GM21737 (cell line): ENCODE results near the gene OCRL.

Source experiments
- ATAC-seq: cut with Tn5 transposase; IDR thresholded peaks from one replicate; pipeline ENCODE4 v1.9.1; 2021; ENCODE audit warnings: mild to moderate bottlenecking, moderate library complexity; ENCODE audit not compliant: unreplicated experiment

OCRL gene

DNA sequence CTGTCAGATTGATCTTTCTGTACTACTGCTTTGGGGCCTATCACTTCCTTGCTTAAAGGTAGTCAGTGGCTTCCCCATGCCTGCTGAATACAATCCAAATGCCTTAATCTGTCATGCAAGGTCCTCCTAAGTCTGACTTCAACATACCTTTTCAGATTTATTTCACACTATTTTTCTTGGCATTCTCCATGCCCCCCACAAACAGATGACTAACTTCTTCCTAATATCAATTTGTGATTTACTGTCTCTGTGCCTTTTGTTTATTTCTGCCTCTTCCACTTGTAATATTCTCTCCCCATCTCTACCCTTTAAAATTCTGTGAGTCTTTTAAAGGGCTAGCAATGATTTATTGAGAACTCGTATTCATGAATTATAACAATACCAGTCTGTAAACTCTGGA is 41.8 kb downstream of the OCRL start:
- ATAC-seq: no peak

DNA sequence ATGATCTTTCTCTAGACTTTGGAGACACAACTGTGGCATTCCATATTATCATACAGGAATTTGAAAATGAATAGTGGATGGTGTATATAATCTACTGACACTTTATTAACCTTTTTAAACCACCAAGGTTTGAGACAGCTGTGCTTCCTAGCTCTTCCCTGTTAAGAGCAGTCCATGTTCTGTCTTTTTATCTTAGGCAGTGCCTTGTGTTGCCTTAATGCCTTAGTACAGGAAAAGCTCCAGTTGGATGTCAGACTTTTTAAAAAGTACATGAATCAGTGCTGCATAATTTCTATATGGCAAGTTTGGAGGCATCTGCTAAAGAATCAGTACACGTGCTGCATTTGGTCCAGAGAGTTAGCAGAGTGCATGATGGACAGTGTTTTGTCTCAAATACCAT is 45.1 kb downstream of the OCRL start:
- no peak for ATAC-seq

DNA sequence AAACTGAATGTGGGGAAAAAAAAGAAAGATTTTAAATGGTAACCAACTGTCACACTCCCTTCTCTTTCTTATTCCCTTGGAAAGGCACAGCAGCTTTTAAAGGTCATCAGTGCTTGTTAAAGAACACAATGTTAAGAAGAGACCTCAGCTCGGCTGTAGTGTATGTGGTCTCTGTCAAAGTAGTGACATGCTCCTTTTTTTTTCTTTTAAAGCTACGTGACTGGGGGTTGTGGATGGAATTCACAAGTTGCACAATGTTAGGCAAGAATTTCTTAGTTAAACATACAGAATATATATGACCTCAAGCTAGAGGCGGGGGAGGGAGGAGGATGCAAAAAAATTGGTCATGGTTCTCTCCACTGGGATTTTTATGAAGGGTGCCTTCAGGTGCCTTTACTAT is 45.6 kb downstream of the OCRL start:
- ATAC-seq: no peak

DNA sequence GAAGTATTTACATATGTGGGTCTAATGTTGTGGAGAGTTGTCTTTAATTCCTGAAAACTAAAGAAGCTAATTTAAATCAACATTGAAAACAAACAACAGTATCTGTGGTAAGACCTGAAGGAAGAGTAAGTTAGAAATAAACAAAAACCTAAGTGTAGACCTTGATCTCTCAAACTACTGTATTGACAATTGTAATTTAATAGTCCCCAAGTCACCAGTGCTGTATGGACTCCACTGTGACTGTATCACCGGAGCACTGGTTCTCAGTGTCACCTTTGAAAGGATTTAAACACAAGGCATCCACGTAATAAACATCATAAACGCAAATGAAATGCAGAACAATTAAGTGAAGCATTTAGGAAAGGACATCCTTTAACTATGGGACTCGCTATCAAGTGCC is 46.4 kb downstream of the OCRL start:
- no peak for ATAC-seq

GRCh38 chrX:129590596-129590995 is 50.5 kb downstream of the OCRL start:
- no peak for ATAC-seq

GRCh38 chrX:129593137-129593536 is 53.1 kb downstream of the OCRL start:
- no peak for ATAC-seq

DNA sequence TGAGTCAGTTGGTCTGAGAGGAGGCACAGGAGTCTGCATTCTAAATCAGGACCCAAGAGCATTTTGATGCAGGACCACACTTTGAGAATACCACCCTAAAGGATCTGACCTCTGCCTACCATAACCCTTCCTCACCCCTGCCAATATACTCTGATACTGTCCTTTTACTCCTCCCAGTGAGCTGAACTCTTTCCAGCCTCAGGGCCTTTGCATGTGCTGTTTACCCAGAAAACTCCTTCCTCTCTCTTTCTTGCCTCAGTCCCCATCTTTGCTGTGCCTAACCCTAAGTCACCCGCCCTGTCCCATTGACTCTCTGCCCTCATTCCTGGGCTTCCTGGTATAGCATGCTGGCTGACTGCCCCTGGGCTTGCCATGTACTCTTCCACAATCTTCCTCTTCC is 54.7 kb downstream of the OCRL start:
- ATAC-seq: no peak

DNA sequence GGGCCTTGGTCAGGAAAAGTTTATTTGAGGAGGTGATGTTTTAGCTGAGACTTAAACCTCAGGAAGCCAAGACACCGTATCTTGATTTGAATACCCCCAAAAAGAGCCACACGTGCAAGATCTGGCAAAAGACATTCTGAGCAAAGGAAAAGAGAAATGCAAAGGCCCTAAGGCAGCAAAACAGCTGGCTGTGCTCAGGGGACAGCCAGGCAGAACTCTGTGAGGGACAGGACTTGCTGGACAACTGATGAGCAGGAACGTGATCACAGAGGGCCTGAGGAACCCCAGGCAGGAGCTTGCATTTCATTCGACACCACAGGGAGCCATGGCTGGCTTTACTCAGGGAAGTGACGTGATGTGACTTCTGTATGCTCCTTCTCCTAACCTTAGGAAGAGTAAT is 56.0 kb downstream of the OCRL start:
- no peak for ATAC-seq

- ATAC-seq: no peak
Measured at GRCh38 chrX:129597905-129598304, 57.8 kb downstream of the OCRL start.

GRCh38 chrX:129599499-129599898 is 59.4 kb downstream of the OCRL start:
- no peak for ATAC-seq

DNA sequence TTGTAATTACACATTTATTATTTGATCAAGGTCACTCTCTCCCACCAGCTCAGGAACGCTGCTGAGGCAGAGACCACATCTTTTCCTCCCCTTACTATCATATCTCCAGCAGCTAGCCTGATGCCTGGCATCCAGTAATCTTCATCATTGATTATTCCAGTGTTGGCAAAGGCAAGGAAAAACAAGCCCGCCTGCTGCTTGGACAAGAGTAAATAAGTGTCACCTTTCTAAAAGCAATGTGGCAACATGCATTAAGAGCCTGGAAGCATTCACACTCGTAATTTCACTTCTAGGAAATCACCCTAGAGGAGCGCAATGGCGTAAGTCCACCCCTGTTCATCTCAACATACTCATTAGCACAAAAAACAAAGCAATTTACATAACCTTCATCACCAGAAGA is 59.9 kb downstream of the OCRL start:
- ATAC-seq: no peak

GRCh38 chrX:129600981-129601424 is 60.9 kb downstream of the OCRL start:
- no peak for ATAC-seq

GRCh38 chrX:129606918-129607317 is 66.9 kb downstream of the OCRL start:
- ATAC-seq: no peak

DNA sequence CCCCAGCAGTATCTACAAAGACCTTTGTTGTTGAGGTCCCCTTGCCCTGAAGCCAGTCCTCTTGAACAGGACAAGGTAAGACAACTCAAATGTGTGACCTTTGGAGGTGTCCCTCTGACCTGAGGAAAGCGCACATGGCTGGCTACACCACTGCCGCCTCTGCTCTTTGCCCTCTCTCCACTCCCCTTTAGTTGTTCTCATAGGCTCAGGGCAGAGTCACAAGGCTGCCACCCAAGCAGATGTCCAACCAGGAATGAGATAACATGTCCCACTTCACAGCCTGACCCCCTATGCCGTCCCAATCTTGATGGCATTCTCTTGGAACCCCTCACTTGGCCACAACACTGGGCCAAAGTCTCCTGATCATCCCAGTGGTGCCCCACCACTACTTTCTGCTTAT is 68.4 kb downstream of the OCRL start:
- no peak for ATAC-seq

DNA sequence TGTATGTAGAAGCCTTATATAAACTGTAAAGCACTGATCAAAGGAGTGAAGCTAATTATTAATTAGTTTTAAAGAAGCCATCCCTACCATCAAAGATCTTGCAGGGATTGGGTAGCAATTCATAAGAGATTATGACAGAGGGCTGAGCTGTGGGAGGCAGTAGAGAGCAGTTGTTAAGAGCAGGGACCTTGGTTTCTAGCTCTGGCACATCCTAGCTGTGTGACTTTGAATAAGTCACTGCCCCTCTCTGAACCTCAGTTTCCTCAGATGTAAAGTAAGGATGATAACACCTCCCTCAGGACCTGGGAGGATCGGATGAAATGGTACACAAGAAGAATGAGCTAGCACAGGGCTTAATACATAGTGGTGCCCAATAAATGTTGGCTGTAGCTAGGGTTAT is 69.3 kb downstream of the OCRL start:
- no peak for ATAC-seq

DNA sequence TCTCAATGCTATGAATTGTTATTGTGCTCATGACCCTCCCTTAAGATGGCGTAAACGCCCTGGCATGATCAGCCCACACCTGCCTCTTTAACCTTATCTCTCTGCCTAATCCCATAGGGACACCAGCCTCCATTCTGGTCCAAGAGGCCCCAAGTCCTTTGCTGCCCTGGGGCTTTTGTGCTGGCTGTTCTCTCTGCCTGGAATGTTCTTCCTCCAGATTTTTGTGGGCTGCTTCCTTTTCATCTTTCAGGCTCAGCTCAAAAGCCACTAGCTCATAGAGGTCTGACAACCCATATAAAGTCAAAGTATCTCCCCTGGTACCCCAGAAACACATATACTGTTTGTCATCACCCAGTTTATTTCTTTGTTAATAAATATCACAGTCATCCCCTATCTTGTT is 72.3 kb downstream of the OCRL start:
- no peak for ATAC-seq

DNA sequence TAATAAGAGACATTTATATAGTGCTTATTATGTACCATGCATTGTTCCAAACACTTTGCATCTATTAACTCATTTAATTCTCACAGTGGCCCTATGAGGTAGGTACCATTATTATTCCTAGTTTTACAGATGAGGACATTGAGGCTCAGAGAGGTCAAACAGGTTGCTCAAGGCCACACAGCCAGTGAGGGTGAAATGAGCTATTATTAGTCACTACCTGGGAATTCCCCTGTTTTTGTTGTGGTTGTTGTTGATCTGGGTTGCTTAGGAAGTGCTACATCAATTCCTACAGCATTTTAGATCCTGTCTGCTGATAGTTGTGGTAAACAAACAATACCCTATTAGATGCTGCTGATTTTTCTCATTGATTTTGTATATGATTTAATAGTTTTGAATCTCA is 73.5 kb downstream of the OCRL start:
- no peak for ATAC-seq

- no peak for ATAC-seq
Measured at GRCh38 chrX:129614481-129615255, 74.6 kb downstream of the OCRL start.

DNA sequence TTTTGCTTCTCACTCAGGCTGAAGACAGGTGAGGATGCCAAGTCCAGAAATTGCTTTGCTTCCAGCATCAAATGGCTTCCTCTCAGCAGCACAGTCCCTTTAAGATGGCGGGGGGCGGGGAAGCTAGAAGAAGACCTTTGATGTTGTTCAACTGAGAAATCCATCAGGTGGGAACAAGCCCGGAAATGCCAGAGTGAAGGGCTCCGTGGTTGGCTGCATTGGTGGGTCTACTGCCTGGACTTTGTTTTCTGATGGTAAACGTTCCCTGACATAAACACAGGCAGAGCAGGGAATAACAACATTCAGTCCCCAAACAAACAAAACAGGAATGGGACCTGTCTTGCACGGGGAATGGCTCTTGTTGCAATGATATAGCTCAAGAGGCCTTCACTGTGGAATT is 77.4 kb downstream of the OCRL start:
- ATAC-seq: no peak

DNA sequence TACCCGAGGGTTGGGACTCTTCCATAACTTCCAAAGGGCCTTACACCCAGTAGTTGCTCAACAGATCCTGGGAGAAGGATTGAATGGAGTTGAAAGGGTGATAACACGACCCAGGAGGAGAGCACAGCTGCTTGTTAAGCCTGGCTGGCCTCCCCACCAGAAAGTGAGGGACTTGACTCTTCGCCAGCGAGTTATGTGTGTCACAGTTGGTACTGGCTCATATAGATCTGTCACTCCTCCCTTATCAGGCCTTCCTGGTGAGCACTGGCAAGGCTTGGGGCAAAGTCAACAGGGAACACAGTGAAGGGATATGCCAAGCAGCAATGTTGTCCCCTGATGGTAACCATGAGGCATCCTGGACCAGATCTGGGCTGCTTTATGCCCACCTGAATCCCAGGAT is 78.9 kb downstream of the OCRL start:
- ATAC-seq: no peak

DNA sequence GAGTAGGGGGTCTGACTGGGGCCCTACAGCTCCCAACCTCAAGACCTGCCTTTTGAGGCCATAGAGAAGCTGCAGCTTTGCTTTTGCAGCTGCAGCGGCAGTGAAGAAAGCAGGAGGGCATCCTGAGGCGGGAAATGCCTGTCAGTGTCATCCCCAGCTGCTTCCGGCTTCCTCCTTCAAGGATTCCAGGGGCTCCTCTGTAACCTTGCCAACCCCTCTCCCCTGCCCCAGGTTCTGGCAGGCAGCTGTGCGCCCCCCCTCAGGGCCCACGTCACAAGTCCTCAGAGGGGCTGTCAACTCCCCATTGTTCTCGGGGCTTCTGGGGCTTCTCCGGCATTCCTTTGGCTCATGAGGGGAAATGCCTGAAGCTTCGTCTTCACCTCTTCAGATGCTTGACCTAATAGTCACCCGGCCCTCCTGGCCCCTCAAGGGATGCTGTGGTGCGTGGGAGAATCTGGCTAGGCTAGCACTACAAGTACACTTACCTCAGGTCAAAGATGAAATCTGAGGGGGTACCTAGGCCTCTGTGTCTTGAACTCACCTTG is 82.8 kb downstream of the OCRL start:
- no peak for ATAC-seq

DNA sequence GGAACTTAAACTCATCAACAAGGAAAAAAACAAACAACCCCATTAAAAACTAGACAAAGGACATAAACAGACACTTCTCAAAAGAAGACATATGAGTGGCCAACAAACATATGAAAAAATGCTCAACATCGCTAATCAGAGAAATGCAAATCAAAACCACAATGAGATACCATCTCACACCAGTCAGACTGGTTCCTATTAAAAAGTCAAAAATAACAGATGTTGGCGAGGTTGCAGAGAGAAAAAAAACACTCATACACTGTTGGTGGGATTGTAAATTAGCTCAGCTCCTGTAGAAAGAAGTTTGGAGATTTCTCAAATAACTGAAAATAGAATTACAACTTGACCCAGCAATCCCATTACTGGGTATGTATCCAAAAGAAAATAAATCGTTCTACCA is 86.0 kb downstream of the OCRL start:
- ATAC-seq: no peak

GRCh38 chrX:129629837-129630236 is 89.8 kb downstream of the OCRL start:
- no peak for ATAC-seq
